Measurements from ENCODE around the gene KAZN.

KAZN gene

DNA sequence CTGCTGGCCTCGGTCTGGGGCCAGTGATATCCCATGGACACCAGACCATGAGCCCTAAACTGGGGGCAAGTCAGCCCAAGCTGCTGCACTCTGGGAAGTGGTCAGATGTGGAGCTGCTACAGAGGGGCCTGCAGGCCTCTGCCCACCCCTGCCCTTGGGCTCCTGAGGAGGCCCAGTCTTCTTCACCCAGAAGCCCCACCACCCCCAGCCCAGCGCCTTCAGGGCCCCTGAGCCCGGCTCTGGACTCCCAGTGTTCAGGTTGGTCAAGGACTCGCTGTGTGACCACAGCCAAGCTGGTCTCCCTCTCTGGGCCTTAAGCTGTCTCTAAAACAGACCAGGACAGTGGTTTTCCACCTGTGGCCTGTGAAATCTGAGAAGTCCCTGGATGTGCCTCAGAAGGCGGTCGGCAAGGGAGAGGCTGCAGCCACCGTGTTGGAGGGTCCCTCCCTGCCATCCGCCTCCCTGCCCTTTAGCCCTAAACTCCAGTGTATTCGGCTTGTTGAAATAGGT, 475.4 kb downstream of the KAZN start:
- DNase-seq, result no peak

DNA sequence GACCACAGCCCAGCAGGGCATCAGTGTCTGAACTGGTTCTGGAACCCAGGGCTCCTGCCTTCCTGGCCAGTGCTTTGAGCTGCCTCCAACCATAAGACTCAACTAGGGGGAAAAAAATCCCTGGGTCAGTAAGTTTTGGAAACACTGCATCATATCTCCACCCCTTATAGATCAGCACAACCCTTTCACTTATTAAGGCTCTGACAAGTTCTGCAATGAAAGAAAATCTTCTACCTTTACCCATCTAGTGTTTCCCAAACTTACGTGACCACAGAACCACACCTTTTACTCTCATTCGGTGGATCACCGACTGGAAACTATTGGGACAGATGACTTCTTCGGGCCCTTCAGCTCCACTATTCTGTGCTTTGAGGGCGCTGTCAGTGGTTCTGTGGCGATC, 476.7 kb downstream of the KAZN start:
- DNase-seq, result no peak

DNA sequence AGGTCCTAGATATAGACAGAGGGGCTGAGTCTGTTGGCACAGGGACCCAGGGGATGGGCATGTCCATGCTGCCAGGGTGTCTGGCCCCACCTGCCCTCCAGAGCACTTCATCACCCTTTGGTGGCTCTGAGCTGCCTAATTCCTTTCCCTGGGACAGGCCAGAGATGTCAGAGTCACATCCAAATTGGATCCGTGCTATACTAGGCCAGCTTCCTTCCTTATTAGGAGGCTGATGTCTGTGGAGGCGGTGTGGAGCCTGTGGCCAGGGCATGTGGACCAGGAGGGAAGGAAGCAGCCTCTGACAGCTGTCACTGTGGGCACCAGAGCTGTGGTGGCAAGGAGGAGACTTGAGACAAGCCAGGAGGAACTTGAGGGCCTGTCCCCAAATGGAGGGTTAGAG, 477.3 kb downstream of the KAZN start:
- DNase-seq, result no peak

DNA sequence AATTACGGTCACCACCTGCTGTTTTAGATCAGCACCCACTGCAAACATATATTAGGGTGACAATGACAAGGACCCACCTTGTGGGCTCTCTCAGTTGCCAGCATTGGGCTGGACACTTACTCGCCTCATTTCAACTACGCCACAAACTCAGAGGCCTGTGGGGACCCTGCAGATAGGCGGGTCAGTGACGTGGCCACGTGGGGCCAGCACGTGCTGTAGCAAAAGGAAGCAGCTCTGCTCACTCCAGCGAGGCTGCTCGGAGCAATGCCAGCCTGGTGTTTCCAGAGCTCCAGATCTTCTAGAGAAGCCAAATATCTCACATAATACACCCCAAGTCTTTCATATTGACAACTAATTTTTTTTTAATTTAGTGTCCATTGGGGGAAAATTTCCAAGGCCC, 478.3 kb downstream of the KAZN start:
- no peak for DNase-seq

DNA sequence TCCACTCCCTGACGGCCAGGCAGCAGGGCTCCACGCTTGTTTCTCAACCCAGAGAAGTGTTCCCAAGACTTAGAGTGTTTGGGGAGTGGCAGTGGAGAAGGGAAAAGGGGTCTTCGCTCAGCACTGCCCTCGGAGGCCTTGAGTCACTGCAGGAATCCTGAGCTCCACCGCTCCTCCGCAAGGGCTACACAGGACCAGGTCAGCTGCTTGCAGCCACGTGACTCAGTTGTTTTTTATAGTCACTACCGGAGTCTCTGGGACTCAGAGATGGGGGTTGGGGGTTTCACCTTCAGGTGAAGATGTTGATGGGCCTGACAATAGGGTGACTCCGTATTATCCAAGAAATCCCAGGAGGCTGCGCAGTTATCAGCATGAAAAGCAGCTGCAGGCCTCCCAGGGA, 478.9 kb downstream of the KAZN start:
- DNase-seq, result no peak

DNA sequence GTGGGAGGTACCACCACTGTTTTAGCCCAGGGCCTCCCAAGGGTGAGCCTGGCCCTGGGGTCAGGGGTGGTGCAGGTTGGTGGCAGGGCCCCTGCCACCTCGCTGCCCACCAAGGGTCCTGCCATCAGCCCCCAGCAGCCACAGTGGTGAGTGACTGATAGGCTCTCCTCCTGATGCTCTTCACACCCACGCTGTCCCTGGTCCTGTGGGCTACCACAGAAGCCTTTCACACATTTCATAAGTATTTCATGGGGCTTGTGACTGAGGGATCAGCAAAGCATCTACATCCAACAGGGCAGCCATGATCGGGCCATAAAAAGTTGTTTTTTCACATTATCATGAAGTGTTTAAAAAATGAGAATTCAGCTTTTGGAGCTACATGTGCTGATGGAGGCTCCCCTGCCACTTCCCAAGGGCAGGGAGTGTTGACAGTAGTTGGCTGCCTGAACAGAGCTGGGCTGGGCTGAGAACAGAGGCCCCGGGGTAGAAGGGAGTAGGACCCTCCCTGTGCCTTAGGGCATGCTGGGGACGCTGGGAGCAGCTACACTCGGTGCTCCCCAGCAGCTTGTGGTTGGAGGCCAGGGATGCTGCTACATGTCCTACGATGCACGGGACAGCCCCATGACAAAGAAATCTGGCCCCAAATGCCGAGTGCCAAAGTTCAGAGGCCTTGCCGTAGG, 482.0 kb downstream of the KAZN start:
- no peak for DNase-seq

DNA sequence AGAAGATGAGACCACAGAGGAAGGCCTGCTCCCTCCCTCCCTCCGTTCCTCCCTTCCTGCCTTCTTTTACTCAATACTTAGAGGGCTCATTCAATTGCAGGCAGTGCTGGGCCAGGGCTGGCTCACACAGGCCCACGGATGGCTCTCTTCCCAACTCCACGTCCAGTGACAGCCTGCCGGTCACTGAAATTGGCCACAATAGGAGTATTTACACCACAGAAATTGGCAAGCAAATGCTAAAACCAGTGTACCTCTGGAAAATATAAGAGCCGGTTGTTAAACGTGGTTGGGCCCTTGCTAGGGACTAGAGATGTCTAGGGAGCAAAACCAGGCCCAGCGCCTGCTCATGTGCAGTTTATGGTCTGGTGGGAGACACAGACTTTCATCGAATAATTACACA, 482.6 kb downstream of the KAZN start:
- DNase-seq, result no peak

DNA sequence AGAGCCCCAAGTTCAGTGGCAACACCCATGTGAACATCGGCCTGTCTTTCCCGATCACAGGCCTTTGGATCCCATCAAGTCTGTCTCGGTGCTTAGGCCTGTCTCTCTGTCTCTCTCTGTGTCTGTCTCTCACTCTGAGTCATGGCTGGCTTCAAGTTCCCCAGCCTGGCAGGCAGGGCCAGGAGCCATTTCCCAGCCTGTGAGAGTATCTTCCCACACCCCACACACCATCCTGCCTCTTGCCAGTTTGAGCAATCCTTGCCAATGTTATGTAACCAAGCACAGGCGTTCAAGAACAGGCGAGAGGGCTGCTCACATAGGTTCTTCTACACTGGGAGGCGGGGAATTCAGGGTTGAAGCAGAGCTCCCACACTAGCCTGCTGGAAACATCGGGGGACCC, 485.1 kb downstream of the KAZN start:
- no peak for DNase-seq

DNA sequence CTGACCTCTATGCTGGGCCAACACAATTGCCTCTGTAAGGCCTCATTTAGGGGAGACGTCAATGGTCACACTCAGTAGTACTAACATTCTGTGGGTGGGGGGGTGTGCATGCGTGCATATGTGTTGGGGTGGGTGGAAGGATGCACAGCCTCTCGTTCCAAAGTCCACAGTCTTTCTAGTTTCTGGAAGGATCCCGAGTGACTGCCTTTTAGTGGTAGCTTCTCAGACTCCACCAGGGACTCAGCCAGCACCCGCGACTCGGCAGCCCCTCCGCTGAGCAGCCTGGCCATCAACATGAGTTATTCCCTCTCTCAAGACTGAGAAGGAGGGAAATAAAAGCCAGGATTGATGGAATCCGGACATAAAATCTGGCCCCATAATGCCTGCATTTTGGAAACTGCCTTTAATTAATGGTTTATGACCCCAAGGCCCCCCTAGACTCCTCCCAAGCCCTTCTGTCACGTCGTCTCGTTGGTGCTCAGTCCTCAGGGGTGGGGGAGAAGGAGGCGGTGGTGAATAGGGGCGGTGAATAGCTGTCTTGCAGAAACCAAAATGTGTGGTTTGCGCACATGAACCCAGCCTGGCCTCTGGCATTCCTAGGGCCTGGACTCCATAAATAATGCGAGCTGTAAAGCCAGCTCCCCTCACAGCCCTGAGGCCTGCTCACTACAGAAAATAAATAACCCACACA, 489.9 kb downstream of the KAZN start:
- DNase-seq, result no peak

DNA sequence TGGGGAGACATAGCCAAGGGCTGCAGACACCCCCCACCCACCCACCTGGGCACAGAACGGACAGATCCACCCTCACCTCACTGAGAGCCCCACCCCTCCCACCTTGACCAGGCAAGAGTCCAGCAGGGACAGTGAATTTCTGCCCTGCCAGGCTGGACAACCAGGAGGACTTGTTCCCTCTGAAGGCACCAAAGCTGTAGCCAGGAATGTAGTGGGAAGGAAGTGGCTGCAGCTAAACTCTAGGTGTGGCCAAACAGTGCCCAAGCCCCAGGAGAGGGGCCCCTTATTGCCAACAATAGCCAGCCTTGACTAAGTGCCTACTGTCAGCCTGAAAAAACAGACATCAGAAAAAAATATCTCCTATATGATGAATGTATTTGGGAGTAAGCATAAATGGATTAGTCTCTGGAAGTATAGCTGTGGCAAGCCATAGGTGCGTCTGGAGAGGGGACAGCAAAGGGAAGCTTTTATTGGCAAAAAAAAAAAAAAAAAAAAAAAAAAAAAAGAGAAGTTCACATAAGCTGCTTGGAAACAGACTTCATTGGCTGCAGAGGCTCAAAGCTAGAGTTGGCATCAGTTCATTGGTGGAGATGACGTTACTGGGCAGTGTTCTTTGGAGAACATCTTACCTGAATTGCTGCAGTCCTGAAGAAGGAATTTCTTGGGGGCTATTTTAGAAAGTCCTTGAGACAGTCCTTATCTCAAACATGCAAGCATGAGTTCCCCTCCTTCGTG, 490.9 kb downstream of the KAZN start:
- no peak for DNase-seq

DNA sequence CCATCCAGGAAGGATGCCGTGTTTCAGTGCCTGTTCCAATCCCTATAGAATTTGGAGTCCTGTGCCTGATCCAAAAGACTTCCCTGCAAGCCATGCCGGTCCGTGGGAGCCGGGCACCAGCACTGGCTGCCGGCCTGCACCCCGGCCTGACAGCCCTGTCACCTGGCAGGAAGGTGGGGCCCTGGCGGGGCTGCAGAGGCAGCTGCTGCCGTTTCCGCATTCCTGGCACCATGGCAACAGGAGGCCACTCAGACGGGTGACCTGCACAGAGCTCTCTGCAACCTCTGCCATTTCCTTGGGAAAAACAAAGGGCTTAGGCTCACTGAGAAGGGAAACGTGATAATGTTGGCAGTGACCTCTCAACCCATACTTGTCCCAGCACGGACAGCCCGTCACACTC, 491.9 kb downstream of the KAZN start:
- no peak for DNase-seq

DNA sequence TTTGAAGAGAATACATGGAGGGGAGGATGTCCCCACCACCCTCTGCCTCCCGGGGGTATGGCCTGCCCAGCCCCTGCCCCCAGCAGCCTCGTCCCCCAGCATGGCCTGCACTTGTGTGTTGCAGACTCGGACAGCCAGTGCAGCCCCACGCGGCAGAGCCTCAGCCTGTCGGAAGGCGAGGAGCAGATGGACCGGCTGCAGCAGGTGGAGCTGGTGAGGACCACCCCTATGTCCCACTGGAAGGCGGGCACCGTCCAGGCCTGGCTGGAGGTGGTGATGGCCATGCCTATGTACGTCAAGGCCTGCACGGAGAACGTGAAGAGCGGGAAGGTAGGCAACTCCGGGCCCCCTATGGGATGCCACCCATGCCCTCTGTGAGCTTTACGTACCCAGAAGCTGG, 495.6 kb downstream of the KAZN start:
- DNase-seq, result no peak

DNA sequence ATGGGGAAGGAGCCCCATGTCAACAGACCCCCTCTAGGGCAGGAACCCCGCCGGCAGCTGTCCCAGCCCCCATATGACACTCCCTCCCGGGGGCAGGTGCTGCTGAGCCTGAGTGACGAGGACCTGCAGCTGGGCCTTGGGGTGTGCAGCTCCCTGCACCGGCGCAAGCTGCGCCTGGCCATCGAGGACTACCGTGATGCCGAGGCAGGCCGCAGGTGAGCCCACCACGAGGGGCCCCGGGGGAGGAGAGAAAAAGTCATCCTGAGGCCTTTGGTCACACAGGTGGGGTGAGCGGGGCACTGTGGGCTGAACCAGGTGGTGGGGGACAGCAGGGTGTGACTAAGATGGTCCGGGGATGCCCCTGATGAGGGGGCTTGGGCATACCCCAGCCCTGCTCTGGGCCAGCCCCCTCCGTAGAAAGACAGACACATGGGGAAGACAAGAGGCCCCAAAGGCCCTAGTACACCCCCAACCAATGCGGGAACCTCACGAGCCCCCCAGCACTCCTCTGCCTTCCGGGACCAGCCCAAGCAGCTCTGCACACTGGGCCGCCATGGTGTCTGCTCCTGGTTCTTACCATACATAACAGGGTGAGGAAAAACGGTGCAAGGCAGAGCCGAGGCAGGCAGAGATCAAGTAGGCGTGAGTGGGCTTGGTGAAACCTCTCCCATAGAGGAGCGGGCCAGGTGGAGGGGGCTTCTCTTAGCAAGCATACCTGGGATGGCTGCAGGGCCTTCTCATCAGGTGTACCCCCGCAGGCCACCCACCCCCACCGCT, 496.4 kb downstream of the KAZN start:
- no peak for DNase-seq

DNA sequence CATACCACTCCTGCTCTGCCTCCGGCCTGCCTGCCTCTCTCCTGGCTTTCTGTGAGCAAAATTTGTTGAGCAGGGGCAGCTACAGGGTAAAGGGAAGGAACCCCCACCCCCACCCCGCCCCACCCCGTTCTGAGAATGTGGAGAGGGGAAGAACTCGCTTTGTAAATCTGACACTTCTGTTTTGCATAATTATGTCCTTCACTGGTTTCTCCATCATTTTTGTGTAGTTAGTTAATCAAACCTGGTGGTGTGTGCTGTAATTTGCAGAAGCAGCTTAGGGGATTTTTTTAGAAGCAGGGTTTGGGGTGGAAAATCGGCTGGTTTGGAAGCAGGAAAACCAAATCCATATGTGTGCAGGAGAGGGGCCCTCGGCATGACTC, 497.0 kb downstream of the KAZN start:
- DNase-seq, result no peak

DNA sequence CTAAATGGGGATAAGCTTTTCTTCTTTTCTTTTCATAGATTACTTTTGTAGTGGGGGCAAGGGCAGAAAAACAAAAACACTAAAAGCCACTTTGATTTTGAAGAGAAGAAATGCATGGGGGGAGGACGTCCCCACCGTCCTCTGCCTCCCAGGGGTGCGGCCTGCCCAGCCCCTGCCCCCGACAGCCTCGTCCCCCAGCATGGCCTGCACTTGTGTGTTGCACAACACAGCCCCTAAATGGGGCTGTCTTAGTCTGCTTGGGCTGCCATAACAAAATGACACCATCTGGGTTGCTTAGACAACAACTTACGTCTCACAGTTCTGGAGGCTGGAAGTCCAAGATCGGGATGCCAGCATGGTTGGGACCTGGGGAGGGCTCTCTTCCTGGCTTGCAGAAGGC, 497.8 kb downstream of the KAZN start:
- DNase-seq, result no peak

DNA sequence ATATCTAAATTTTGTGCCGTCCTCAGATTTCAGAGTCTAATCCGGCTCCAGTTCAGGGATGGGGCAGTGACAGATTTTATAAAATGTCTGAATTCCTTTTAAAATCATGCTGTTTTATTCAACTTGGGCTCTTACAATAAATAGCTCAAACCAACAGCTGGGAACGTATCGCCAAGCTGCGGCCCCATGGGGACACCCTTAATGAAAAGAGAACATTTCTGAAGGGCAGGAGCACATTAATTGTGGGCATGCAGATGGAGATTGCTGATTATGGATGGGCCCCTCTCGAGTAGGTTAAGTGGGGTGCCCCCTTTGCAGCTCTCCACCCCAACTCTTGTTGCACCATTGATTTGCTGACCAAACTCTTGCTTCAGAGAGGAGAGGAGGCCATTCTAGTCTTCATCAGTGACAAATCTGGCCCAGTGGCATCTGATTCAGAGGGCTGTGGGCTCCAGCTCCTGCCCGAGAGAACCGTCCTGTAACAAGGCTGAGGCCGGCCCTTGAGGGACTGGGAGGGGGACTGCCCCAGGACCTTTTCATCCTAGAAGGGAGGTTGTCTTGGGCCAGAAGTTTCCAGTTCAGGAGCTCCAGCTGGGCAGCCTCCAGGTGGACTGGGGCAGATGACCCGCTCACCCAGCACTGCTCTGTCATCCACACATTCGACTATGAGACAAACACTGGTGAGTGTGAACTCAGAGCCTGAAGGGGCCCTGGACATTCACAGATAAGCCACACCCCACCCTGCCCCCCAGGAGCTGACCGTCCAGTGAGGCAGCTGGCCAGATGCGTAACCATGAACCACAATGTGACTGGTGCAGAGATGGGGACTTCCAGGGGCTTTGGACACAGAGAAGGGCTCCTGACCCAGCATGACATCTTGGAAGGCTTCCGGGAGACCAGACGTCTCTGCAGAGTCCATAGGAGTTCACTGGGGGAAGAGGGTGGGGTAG, 500.0 kb downstream of the KAZN start:
- DNase-seq, result no peak

DNA sequence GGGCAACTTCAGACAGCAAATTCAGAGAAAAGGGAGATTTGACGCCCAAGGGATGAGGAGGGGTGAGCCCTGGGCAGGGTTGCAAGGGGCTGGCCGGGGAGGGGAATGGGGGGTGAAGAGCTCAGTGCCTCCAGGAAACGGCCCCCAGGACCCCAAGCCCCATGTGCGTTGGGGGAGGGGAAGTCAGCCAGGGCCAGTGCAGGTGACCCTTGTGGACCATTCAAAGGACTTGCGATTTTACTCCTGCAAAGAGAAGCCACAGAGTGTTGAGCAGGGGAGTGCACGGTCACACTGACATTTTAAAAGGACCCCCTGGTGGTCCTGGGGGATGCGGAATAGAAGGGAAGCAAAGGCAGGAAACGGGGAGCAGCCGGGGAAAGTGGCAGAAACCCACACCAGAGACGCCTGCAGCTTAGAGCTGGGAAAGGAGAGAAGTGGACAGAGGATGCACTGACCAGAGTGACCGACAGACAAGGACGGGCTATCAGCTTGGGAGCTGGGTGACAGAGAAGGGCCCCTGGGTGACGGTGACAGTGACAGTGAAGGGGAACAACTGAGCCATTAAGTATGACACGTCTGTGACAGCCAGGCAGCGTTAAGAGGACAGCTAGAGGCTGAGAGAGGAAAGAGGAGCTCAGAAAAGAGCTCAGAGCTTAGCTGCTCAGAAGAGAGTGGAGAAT, 501.1 kb downstream of the KAZN start:
- no peak for DNase-seq

DNA sequence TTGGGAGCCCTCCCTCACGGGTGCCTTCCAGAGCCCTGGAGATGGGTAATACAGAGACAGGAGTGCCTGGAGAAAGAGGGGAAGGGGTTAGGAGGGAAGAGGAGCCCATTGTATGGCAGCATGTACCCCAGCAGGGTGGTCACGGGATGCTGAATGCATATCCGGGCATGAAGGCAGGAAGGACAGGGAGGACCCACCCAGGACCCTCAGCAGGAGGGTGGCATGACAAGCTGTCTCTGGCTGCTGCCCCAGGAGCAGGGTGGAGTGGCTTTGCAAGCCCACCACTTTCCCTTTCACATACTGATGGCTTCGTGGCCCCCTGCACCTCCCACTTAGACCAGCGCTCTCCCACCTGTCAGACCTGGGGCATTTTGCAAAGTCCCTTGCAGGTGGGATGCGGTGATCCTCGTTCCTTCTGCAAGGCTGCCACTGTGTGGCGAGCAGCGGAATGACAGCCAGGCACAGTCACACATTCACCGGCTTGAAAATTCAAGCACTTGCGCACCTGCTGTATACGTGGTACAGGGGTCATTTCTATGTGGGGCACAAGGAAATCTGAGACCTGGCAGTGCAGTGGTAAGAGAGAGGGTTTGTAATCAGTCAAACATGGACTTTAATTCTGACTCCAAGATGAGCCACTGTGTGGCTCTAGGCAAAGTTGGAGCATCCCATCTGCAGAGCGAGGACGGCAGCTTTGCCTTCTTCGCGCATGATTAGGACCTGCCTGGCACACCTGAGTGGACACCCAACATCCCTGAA, 501.8 kb downstream of the KAZN start:
- peak; percentile 63 for DNase-seq

DNA sequence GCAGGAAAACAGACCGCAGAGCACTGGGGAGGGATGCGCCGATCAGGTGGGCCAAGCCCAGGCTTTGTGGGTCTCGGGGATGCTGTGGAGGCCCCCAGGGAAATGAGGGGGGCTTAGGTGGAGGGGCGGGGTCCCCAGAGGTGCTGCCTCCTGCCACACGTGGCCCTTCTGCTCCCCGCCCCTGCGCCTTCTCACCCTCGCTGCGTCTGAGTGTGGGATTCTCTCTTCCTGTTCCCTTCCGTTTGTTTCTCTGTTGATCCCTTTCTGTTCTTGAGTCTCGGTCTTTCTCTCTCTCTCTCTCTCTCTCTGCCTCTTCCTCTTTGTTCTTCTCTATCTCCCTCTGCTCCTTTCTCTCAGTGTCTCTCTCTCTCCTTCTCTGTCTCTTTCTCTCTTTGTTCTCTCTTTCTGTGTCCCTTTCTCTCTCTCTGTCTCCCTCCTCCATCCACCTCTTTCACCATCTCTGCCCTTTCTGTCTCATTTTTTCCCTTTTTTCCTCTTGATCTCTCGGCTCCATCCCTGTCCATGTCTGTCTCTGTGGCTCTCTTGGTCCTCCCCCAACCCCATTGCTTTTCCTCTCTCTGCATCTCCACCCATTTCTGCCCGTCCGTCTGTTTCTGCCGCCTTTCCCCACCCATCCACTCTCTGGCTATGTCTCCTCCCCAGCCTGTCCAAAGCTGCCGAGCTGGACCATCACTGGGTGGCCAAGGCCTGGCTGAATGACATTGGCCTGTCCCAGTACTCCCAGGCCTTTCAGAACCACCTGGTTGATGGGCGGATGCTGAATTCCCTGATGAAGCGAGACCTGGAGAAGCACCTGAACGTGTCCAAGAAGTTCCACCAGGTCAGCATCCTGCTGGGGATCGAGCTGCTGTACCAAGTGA, 502.6 kb downstream of the KAZN start:
- DNase-seq, result no peak

DNA sequence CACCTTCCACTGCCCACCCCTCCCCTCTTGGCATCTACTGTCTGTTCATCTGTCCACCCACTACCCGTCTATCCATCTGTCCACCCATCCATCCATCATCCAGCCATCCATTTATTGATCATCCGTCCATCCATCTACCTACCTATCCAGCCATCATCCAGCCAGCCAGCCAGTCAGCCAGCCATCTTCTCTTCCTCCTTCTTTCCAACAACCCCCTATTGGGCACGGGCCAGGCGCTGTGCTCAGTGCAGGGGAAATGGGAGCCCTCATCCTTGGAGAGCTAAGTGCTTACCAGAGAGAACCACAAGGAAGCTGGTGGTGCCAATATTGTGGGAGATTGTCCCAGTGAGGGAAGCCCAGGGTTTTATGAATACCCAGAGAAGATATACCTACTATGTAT, 503.3 kb downstream of the KAZN start:
- no peak for DNase-seq

Data from activated CD4-positive, alpha-beta T cell treated with anti-CD3 and anti-CD28 coated beads, Interleukin-10, Interleukin-2, amounts not matched to agents 100 ng/mL and 50 ng/mL, durations not matched to agents 16 hours and 8 hours (primary cell).